Activated CD8-positive, alpha-beta memory T cell treated with anti-CD3 and anti-CD28 coated beads for 4 hours (primary cell): ENCODE measurements around the gene MOK.

ENCODE experiments used
- DNase-seq, 2 donors: peaks; one replicate each; pipeline ENCODE4 v3.0.0-alpha.2; 2020; ENCODE audit warnings: low read depth in 2 of 2

The MOK gene

DNA sequence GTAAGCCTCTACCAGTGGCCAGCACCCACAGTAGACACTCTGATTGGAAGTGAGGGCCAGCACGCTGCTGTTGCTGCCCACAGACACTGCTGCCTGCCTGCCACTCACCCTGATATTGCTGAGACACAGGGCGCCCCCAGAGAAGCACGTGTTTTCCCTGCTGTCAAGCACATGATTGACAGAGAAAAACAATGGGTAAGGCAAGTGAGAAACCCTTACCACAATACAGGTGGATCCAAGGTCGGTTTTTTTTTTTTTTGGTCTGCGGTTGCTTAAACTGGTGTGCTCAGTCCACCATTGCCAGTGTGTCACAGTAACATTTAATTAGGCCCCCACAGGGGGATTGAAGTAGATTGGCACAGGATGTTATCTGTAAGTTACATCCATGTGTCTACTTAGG lies 99.4 kb downstream of the MOK start:
- no peak for DNase-seq

DNA sequence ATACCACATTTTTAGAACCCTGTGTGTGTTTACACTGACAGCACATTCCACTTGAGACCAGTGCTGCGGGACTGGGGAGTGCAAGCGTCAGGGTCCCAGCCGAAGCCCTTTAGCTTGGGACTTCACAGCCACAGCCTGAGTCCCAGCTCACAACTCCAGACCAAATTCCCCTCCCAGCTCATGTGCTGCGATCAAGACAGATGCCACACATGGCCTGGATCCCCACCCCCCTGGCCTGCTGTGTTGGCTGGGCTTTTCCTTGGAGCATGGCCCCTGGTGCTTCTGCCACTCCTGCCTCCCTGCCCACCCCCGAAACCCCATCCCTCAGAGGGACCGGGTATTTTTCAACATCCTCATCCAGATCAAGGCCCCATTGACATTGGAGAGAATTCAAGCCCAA lies 101.6 kb downstream of the MOK start:
- DNase-seq = no peak

DNA sequence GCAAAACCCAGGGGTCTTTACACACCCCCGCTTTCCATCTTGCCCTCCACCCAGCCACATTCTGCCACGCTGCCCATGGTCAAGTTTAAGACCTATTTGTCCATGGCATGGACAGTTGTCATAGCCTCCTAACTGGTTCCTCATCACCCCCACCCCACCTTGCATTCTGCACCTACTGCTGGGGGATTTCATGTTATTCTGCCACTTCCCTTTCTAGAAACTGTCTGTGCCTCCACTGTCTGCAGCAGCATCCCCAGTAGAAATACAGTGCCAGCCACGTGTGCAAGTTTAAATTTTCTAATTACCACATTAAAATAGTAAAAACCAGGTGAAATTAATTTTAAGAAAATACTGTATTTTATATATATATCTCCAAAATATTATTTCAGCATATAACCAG lies 102.0 kb downstream of the MOK start:
- DNase-seq = no peak

DNA sequence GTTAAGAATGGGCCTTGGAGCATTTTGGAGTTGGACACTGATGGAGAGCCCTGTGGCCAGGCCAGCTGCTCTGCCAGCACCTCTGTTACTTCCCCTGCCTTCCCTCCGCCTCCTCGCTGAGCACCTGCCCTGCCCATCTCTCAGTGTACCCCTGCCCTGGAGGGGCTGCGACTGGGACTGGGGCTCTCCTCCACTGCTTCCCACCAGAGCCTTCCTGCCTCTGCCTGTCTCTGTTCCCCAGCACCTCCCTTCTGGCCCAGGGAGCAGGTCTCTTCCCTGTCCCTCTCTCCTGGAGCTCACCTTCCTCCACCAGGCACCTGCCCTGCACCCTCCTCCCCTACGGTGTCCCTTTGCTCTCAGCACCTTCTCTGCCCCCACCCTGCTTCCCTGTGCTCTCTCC lies 103.2 kb downstream of the MOK start:
- DNase-seq = no peak

DNA sequence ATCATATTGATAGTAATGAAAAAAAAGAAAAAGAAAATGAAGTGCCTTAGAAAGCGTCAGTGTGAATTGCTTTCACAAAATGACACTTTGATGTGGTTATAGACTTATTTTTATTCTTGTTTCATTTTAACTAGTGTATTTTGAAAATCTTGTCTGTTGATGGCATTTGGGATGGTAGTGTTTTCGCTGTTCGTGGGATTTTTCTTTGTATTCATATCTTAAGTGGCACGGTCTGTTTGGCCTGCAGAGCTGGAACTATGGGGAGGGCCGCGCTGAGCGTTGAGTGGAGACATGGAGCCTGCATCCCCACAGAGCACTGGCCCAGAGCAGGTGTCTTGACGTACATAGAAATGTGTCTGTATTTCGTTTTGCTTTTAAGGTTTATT lies 103.6 kb downstream of the MOK start:
- DNase-seq = no peak

DNA sequence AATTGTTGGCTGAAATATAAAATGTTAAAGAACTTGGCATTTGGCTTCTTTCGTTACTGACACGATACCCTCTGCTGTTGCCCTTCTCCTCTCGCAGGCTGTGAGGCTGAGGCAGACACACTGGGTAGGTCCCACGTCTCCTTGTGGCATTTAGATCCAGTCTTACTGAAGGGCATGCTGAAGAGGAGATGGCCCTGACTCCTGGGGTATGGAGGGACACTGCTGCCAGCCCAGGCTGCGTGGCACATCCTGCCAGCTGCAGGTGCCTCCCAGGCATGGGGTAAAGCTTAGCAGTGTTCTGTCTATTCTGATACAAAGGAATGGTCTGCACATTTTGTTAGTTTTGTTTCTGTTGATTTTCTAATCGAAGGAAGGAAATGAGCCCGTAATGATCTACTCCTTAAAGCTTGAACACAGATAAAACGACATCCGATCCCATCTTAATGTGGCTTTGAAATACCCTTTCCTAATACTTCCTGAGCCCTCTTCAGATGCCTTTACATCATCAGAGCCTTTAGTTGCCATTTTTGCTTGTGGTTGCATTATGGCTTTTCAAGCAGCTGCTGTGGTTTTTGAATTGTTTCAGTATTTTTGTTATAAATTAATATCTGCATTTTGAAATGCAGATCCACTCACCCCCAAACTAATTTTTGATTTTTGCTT lies 104.1 kb downstream of the MOK start:
- no peak for DNase-seq

DNA sequence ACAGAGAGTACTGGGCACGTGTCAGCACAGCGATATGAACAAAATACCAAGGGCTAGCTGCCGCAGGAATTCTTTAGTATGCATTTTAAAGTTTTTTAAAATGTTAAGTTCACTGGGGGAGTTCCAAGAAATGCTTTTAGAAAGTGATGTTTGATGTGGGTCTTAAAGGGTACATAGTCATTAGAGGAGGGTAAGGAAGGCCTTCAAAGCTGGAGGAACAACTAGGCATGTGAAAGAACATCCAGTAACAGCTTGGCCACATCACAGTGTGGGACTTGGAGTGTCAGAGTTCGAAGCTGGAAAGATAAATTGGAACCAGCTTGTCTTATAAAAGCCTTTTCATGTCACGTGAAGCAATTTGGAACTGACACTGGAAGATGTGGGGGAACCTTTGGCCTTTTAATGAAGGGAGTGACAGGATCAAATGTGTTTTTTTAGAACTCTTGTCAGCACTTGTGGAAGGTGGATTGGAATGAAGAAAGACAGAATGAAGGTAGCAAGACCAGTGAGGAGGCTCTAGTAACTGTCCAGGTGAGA lies 107.6 kb downstream of the MOK start:
- DNase-seq = no peak

DNA sequence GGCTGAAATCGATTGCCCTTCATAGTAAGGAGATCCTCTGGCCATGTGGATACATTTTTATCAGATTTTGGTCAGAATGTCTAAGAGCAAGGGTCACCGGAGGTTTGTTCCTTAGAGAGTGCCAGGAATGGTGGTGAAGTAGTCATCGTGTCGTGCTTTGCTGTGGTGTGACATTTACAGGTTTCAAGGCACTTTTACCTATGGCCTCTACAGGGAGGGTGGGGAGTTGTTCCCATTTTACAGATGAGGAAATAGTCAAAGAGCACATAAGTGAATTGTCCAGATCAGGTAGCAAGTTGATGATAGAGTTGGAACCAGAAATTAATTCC lies 108.1 kb downstream of the MOK start:
- no peak for DNase-seq

DNA sequence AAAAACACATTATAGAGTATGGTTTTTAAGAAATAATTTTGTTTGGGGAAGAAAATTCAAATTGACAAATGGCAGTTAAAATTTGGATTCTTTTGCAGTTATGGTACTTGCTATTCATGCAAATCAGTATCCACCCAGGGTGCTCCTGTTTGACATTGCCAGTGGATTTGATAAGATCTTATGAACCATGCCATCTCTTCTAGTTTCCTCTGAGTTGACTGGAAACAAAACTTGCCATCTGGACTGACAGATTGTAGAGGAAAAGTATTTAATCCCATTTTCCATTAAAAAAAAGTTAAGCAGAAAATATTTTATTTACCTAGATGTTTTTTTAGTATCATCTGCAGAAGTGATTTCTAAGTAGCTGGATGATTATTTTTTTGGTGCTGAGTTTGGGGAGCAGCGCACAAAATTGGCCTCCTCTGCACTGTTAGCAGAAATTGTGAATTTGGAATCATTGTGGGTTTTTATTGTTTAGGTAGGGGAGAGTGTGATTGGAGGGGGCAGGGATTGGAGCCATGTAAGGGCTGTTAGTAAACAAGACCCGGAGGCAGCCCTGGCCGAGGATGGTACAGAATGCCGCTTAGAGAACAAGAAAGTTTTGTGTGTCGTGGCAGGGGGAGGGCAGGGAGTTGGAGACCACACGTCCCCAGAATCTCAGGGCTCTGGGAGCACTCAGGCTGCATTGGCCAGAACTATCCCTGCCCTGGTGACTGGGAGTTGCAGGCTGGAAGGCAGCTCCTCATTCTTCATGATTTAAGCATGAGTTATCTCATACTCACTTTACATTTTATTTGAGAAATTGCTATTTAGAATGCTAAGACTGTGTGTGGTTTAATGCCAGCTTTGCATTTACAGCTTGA lies 108.7 kb downstream of the MOK start:
- no peak for DNase-seq

- DNase-seq = no peak
Measured at GRCh38 chr14:102195446-102195845, 109.5 kb downstream of the MOK start.

GRCh38 chr14:102194856-102195255 lies 110.1 kb downstream of the MOK start:
- DNase-seq = no peak

- no peak for DNase-seq
Measured at GRCh38 chr14:102192840-102193502, 112.0 kb downstream of the MOK start.

- no peak for DNase-seq
Measured at GRCh38 chr14:102189874-102190273, 115.1 kb downstream of the MOK start.

GRCh38 chr14:102188187-102188586 lies 116.8 kb downstream of the MOK start:
- no peak for DNase-seq

DNA sequence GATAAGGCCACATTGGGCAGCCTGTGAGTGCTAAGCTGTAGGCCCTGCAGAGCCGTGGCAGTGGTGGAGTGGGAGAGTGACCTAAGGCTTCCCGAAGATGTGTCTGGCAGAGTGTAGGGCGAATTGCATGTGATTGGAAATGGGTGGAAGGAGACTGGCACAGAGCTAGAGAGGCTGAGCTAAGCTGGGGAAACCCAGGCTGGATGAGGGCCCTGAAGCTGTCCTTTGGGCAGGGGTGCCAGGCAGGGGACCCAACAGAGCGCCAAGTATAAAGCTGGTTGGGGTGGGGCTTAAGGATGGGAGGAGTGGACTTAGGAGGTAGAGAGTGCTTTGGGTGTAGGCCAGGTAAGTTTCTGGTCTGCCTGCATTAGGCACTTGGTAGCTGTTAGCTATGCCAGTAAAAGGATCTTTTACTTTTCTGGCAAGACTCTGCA lies 117.4 kb downstream of the MOK start:
- DNase-seq = no peak

DNA sequence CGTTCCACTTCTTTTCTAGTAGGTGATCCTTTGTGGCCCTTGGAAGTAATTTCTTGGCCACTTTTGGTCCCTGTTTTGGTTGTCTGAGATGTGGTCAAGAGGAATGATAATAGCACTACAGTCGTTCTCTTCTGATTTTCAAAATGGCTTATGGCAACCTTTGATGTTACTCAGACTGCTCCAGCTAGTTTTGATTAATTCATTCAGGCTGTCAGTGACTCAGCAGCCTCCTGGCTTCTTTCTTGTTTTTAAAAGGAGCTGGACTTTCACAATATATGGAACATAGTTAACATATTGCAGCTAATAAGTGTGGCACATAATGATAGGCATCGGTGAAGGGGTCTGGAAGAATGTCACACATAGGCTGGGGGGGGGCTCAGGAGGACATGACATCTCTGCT lies 117.9 kb downstream of the MOK start:
- no peak for DNase-seq

- DNase-seq = no peak
Measured at GRCh38 chr14:102185360-102185759, 119.6 kb downstream of the MOK start.

GRCh38 chr14:102184316-102185035 lies 120.5 kb downstream of the MOK start:
- DNase-seq = no peak

DNA sequence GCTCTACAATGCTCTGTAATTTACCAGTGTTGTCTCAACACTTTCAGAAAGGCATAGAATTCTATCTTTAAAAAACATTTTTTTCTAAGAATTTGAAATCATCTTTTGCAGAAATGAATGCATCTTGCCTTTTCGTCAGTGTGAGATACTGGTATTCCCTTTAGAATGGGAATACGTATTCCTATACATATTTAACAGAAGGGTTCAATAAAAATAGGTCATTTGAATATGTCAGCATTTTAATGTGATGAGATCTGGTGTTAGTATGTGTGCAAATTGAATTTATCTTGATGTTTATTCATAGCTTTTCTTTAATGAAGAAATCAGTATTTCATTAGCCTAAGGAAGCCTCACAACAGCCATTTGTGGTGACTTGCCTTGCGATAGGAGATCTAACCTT lies 121.1 kb downstream of the MOK start:
- no peak for DNase-seq

DNA sequence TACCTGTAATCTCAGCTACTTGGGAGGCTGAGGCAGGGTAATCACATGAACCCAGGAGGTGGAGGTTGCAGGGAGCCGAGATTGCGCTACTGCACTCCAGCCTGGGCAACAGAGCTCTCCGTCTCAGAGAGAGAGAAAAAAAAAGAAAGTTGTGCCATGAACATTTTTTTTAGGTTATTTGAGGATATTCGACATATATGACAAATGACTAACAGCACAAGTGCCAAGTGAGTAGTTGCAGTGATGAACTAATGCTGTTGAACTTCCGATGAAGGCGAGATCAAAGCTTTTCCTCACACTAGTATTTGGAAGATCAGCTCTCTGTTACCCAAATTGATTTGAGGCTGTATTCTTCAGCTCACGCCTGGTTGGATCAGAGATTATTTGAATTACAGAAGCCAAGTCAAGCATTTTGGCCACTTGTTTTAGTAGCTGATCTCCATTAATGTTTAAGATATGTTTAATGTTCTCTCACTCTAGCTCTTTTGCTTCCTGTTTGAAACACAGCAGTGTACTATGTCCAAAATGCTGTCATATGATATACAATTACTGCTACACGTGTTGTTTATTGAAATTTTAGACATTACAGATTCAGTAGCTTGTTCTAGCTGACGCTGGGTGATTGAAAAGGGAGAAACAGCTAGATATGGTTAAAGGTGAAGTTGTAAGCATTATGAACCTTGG lies 121.9 kb downstream of the MOK start:
- no peak for DNase-seq

DNA sequence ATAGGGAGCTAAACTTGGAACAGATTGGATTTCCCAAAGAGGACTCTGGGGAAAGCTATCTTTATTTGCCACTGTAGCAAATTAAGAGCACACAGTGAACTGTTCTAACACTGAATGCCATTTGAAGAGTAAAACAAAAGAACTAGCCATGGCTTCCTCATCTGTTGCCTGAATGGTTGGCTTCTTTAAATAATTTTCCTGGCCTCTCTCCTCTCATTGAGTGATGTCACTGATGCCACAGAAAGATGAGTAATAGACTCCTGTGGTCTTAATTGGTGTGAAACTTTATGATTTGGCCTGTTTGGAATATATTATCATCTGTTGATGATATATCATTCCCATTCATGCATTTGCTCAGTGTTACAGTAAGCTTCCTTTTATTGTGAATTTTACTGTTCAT lies 122.8 kb downstream of the MOK start:
- DNase-seq = no peak

GRCh38 chr14:102181187-102181586 lies 123.8 kb downstream of the MOK start:
- DNase-seq = no peak
